GM12801 (cell line): ENCODE measurements around the gene OSBPL10.

Experiments used
- TF ChIP-seq, protein P1 (sequence below): IDR thresholded peaks from one replicate; pipeline ENCODE4 v1.5.1; 2011; ENCODE audit warnings: control low read depth; ENCODE audit not compliant: insufficient read length; ENCODE audit errors: extremely low read depth

OSBPL10 gene

DNA sequence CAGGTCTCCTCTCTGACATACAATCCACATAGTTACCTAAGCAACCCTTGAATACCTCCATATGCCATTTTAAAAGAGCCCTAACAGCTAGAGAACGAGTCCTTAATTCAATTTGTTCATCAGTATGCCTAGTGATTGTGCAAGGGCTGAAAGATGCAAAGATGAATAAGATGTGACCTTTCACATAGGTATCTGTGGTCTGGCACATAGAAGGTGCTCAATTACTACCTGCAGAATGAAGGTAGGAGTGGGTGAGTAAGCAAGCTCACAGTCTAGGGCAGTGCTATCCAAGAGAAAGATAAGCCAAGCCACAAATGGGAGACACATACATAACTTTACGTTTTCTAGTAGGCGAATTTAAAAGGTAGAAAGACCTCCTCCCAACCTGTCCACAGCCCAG, 157.9 kb downstream of the OSBPL10 start:
- TF ChIP-seq, protein P1, sequence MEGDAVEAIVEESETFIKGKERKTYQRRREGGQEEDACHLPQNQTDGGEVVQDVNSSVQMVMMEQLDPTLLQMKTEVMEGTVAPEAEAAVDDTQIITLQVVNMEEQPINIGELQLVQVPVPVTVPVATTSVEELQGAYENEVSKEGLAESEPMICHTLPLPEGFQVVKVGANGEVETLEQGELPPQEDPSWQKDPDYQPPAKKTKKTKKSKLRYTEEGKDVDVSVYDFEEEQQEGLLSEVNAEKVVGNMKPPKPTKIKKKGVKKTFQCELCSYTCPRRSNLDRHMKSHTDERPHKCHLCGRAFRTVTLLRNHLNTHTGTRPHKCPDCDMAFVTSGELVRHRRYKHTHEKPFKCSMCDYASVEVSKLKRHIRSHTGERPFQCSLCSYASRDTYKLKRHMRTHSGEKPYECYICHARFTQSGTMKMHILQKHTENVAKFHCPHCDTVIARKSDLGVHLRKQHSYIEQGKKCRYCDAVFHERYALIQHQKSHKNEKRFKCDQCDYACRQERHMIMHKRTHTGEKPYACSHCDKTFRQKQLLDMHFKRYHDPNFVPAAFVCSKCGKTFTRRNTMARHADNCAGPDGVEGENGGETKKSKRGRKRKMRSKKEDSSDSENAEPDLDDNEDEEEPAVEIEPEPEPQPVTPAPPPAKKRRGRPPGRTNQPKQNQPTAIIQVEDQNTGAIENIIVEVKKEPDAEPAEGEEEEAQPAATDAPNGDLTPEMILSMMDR: no peak

DNA sequence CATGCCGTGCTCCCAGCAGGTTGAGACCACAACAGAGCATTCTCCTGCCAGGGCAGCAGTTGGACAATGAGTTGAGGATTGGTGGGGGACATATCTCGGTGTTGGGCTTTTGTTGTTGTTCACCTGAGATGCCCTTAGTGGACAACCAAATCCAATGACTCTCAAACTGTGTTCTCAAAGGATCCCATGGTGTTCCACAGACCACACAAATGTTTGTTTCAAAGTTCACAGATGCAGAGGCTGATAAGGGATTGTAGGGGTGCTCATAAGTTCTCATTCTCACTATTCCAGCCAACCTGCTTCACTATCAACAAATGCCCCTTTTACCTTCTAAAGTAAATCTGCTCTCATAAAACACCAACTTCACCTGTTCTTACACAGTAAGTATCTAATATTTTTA, 159.9 kb downstream of the OSBPL10 start:
- TF ChIP-seq, protein P1: no peak

DNA sequence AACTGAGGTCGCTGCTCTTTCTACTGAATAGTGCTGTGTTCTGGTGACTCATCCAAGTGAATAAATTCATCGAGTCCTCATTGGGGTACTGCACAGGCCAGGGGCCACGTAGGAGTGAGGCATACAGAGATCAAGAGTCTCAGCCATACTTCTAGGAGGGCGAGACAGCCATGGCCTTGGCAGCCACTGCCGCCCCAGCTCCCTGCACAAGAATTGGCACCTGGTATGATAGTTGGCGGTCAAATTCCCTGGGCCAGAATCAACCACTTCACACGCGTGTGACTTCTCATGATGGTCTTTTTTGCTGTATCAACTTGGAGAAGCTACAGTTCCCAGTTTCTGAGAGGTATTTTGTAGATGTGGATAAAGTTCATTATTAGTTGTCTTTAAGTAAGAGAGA, 161.6 kb downstream of the OSBPL10 start:
- TF ChIP-seq, protein P1: no peak

DNA sequence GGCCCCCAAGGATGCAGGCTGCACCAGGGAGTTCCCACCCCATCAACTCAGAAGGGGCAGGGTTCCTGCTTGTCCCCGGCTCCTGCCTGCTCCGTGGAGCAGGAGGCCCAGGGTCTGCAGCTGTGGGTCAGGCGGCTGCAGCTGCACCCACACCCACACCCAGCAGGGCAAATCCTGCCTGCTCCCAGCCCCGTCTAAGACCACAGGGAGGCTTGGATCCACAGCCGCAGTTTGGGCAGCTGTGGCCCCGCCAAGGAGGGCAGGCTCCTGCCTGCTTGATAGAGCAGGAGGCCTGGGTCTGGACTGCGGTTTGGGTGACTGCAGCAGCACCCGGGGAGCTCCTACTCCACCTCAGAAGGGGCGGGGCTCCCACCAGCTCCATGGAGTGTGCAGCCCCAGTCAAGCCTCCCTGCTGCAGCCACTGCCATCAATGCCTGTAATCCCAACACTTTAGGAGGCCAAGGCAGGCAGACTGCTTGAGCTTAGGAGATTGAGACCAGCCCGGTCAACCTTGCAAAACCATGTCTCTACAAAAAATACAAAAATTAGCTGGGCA, 163.6 kb downstream of the OSBPL10 start:
- TF ChIP-seq, protein P1: no peak

DNA sequence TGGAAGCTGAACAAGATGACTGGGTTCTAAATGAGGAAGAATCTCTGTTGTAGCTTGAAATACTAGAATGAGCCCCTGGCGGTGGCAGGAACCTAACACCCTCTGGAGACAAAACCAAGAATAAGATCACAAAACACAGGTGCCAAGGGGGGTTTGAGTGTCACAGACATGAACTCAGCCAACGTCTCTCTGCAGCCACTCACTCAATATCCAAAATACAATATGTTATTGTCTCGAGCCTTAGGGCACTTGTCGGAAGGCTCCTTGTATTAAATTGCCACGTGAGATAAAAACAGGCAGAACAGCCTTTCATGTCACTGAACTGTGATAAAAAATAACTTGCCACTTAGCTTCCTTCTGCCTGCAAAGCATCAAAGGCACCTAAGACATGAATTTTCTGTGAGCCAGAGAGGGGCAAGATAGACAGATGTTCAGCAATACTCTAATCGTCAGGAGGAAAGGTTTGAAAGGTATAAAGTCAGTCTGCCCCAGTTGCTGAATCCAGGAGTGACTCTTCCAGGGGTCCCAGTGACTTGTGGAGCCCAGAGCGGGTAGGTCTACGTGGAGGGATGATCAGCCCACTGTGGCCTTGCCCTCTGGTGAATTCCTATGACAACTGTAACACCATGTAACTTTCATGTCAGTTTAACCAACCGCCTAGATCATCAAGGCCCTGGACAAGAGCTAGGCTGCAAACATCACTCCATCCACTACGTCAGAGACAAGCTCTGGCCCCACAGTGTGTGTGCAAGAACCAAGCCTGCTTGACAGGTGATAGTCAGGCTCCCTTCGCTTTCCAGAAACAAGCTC, 165.2 kb downstream of the OSBPL10 start:
- TF ChIP-seq, protein P1: no peak

DNA sequence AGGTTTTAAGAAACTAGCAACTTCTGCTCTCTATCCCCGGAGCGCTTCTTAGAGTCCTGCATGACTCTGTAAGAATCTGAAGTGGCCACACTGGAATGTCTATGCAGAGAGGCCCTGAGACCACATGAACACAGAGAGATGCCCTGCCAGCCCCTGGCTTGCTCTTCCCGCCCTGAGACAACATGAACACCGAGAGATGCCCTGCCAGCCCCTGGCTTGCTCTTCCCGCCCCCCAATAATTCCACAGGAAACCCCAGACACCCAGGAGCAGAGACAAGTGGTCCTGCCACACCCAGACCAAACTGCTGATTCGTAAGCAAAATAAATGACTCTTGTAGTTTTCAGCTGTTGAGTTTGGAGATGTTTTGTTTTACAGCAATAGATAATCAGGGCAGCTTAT, 166.1 kb downstream of the OSBPL10 start:
- TF ChIP-seq, protein P1: no peak

DNA sequence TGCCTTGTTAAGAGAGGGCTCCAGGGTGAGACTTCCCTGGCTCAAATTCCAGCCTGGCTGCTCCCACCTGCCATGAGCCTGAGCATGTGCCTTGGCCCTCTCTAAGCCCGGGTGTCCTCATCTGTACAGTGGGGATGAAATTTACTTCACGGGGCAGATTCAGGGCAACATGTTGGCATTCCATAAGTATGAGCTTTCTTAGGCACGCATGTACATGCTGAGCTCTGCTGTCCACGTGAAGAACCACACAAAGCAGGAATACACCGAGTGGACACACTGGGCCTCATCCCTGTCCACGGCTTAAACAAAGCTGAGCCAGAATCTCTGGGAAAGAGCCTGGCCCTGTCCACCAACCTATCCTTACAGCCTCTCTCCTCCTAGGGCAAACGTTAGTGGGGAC, 167.4 kb downstream of the OSBPL10 start:
- TF ChIP-seq, protein P1: no peak
